Caco-2 (cell line): Measurements from ENCODE around the gene SMIM38. TPM values are rescaled to one million over a fixed set of nuclear protein-coding genes. Genes with fewer than 3 reads are reported as not detected.

ENCODE experiments used
- BruUV-seq: library from RNA; stranded (reverse); fragments of 400-500 nt; replicated peaks from 2 replicates; lab custom pipeline; 2021; lab: Mats Ljungman, UMichigan
- CTCF ChIA-PET: fragments of 300-600 bp; sonication (Branson Sonifier 250); formaldehyde crosslinking; loops from one replicate; lab custom pipeline; 2022; ENCODE audit warnings: antibody characterized with exemption; lab: Charles Lee
- POLR2A ChIA-PET: fragments of 300-600 bp; sonication (Branson Sonifier 250); formaldehyde crosslinking; loops from one replicate; lab custom pipeline; 2022; ENCODE audit warnings: antibody characterized with exemption; lab: Charles Lee
- DNase-seq, 2 experiments: peaks; one replicate each; pipeline versions ENCODE4 v3.0.0 to v3.0.0-alpha.2; 2020 to 2022
- H3K27me3 ChIP-seq: replicated peaks from 2 replicates; pipeline ENCODE4 v1.6.0; 2011; ENCODE audit warnings: low read length; ENCODE audit not compliant: control insufficient read depth, insufficient read depth
- H3K36me3 ChIP-seq: 2 replicates; pipeline ENCODE4 v1.5.1; 2011; ENCODE audit warnings: low read length; ENCODE audit not compliant: control insufficient read depth, insufficient read depth
- H3K4me1 ChIP-seq: fragments of 250-450 bp; sonication (Bioruptor Pico); 2 replicates; pipeline ENCODE4 v1.5.1; 2020; ENCODE audit warnings: mild to moderate bottlenecking
- H3K4me3 ChIP-seq: 2 replicates; pipeline ENCODE4 v1.5.1; 2011; ENCODE audit warnings: low read depth, mild to moderate bottlenecking, control low read depth, low read length
- H3K9me3 ChIP-seq: fragments of 250-450 bp; sonication (Bioruptor Pico); 2 replicates; pipeline ENCODE4 v1.5.1; 2020; ENCODE audit warnings: mild to moderate bottlenecking, moderate library complexity
- H3K27ac Mint-ChIP-seq: one replicate; pipeline ENCODE4 v1.8.0; 2022; ENCODE audit warnings: mixed read lengths; ENCODE audit not compliant: unreplicated experiment
- H3K27me3 Mint-ChIP-seq: one replicate; pipeline ENCODE4 v1.8.0; 2022; ENCODE audit warnings: mixed read lengths; ENCODE audit not compliant: insufficient read depth, unreplicated experiment
- H3K36me3 Mint-ChIP-seq: one replicate; pipeline ENCODE4 v1.8.0; 2022; ENCODE audit warnings: mild to moderate bottlenecking, mixed read lengths; ENCODE audit not compliant: insufficient read depth, unreplicated experiment
- H3K4me1 Mint-ChIP-seq: one replicate; pipeline ENCODE4 v1.8.0; 2022; ENCODE audit warnings: low read depth, mixed read lengths; ENCODE audit not compliant: unreplicated experiment
- H3K4me3 Mint-ChIP-seq: one replicate; pipeline ENCODE4 v1.8.0; 2022; ENCODE audit warnings: mild to moderate bottlenecking, moderate library complexity, mixed read lengths; ENCODE audit not compliant: unreplicated experiment
- H3K9me3 Mint-ChIP-seq: one replicate; pipeline ENCODE4 v1.8.0; 2022; ENCODE audit warnings: mixed read lengths; ENCODE audit not compliant: unreplicated experiment
- intact Hi-C: fragments of 100-400 bp; cut with micrococcal nuclease; formaldehyde crosslinking; loops from one replicate; pipeline ENCODE4 v1.10.0; 2022; ENCODE audit not compliant: unreplicated experiment
- total RNA-seq: library from RNA; stranded (reverse); gene quantifications from 2 replicates; pipeline ENCODE4 v1.2.3, GENCODE V29; 2022
- TF ChIP-seq, protein P1 (sequence below), 2 experiments: fragments of 200-600 bp in 1 of 2; IDR thresholded peaks; 1 replicate in 1 of 2; 2 replicates in 1 of 2; pipeline versions ENCODE4 v1.5.1 to v1.8.0; 2011 to 2022; ENCODE audit warnings: antibody characterized with exemption in 1 of 2, control low read depth in 1 of 2, inconsistent platforms in 1 of 2, low read depth in 1 of 2, low read length in 1 of 2, mild to moderate bottlenecking in 1 of 2, moderate library complexity in 1 of 2; ENCODE audit not compliant: insufficient read depth in 1 of 2, severe bottlenecking in 1 of 2, unreplicated experiment in 1 of 2

The SMIM38 gene
- total RNA-seq, 1 experiment from 2014 or later, result 0.66 TPM

DNA sequence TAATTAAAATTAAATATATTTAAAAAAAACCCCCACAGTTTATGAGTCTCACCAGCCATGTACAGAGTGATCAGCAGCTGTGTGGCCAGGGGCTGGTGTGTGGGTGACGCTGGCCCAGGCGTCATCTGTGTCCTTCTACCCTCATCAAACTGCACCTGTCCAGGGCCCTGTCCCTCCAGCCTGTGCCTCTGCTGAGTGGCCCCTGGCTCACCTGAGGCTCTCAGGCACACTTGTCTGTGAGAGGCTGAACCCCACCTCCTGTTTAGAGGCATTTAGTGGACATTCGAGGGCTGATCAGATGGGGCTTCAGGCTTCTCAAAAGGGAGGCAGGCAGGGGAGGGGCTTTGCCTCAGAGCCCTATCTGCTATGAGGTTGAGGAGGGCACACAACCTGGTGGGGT lies 29.9 kb upstream of the SMIM38 start:
- no TSS peak for BruUV-seq
- no peaks in the 10 kb centered on the region for H3K36me3 ChIP-seq
- H3K4me1 ChIP-seq, result peaks cover 36% of the 10 kb centered on the region
- TF ChIP-seq, protein P1, sequence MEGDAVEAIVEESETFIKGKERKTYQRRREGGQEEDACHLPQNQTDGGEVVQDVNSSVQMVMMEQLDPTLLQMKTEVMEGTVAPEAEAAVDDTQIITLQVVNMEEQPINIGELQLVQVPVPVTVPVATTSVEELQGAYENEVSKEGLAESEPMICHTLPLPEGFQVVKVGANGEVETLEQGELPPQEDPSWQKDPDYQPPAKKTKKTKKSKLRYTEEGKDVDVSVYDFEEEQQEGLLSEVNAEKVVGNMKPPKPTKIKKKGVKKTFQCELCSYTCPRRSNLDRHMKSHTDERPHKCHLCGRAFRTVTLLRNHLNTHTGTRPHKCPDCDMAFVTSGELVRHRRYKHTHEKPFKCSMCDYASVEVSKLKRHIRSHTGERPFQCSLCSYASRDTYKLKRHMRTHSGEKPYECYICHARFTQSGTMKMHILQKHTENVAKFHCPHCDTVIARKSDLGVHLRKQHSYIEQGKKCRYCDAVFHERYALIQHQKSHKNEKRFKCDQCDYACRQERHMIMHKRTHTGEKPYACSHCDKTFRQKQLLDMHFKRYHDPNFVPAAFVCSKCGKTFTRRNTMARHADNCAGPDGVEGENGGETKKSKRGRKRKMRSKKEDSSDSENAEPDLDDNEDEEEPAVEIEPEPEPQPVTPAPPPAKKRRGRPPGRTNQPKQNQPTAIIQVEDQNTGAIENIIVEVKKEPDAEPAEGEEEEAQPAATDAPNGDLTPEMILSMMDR (IDR thresholded peaks at IDR 0.05; ENCODE audit: insufficient read depth in 1 of 2, low read depth in 1 of 2, low read length in 1 of 2, severe bottlenecking in 1 of 2, unreplicated experiment in 1 of 2), result no peak
- no peaks in the 10 kb centered on the region for H3K27me3 ChIP-seq
- ChIA-PET POLR2A (no interaction called here), CTCF (no interaction called here)
- Mint-ChIP-seq H3K36me3 (peaks cover 10% of the 10 kb centered on the region), H3K4me1 (peaks cover 38% of the 10 kb centered on the region), H3K27me3 (no peaks in the 10 kb centered on the region), H3K9me3 (peaks cover 28% of the 10 kb centered on the region), H3K4me3 (no peak overlapping the region), H3K27ac (peak overlapping the region; percentile 71)
- intact Hi-C loops, result no loop called here
- no peak for DNase-seq
- H3K9me3 ChIP-seq, result peaks cover 14% of the 10 kb centered on the region
- H3K4me3 ChIP-seq, result no peak overlapping the region

- Histone ChIP-seq H3K4me1 (peaks cover 37% of the 10 kb centered on the region), H3K27me3 (no peaks in the 10 kb centered on the region), H3K9me3 (peaks cover 14% of the 10 kb centered on the region), H3K4me3 (no peak overlapping the region), H3K36me3 (no peaks in the 10 kb centered on the region)
- intact Hi-C loops, result no loop called here
- peak in 1 of 2 experiments; percentile 38 for DNase-seq
- TF ChIP-seq, protein P1 (IDR thresholded peaks at IDR 0.05; ENCODE audit: insufficient read depth in 1 of 2, low read depth in 1 of 2, low read length in 1 of 2, severe bottlenecking in 1 of 2, unreplicated experiment in 1 of 2), result no peak
- Mint-ChIP-seq H3K4me1 (peaks cover 33% of the 10 kb centered on the region), H3K27ac (peak overlapping the region; percentile 71), H3K9me3 (peaks cover 28% of the 10 kb centered on the region), H3K4me3 (no peak overlapping the region), H3K27me3 (no peaks in the 10 kb centered on the region), H3K36me3 (peaks cover 10% of the 10 kb centered on the region)
- ChIA-PET CTCF (no interaction called here), POLR2A (no interaction called here)
- no TSS peak for BruUV-seq
Measured at GRCh38 chr11:69126286-69126685, 29.4 kb upstream of the SMIM38 start.

- H3K4me1 ChIP-seq, result peaks cover 37% of the 10 kb centered on the region
- intact Hi-C loops, result no loop called here
- TF ChIP-seq, protein P1 (IDR thresholded peaks at IDR 0.05; ENCODE audit: insufficient read depth in 1 of 2, low read depth in 1 of 2, low read length in 1 of 2, severe bottlenecking in 1 of 2, unreplicated experiment in 1 of 2), result no peak
- peaks cover 28% of the 10 kb centered on the region for H3K9me3 Mint-ChIP-seq
- H3K4me3 ChIP-seq, result no peak overlapping the region
- H3K4me1 Mint-ChIP-seq, result peaks cover 23% of the 10 kb centered on the region
- H3K27me3 ChIP-seq, result no peaks in the 10 kb centered on the region
- peaks cover 10% of the 10 kb centered on the region for H3K36me3 Mint-ChIP-seq
- no TSS peak for BruUV-seq
- peak in 1 of 2 experiments; percentile 34 for DNase-seq
- peaks cover 14% of the 10 kb centered on the region for H3K9me3 ChIP-seq
- ChIA-PET POLR2A (no interaction called here), CTCF (no interaction called here)
- no peak overlapping the region for H3K4me3 Mint-ChIP-seq
- no peak overlapping the region for H3K27ac Mint-ChIP-seq
- no peaks in the 10 kb centered on the region for H3K36me3 ChIP-seq
- no peaks in the 10 kb centered on the region for H3K27me3 Mint-ChIP-seq
Measured at GRCh38 chr11:69127081-69127850, 28.5 kb upstream of the SMIM38 start.
